PC-3 (cell line): ENCODE measurements around the gene TXN2. TPM values are rescaled to one million over a fixed set of nuclear protein-coding genes. Genes with fewer than 3 reads are reported as not detected.

Source experiments
- ATAC-seq: fragments of 200-7000 bp; cut with Tn5 transposase; 2 replicates; pipeline ENCODE4 v1.9.1; 2020; ENCODE audit warnings: mild to moderate bottlenecking, moderate library complexity
- BruUV-seq: library from RNA; stranded (reverse); fragments of 400-500 nt; replicated peaks from 2 replicates; lab custom pipeline; 2021; lab: Mats Ljungman, UMichigan
- CTCF ChIA-PET: fragments of 300-600 bp; sonication (Branson Sonifier 250); formaldehyde crosslinking; loops from one replicate; lab custom pipeline; 2022; ENCODE audit warnings: antibody characterized with exemption; lab: Charles Lee
- POLR2A ChIA-PET: fragments of 300-600 bp; sonication (Branson Sonifier 250); formaldehyde crosslinking; loops from one replicate; lab custom pipeline; 2022; ENCODE audit warnings: antibody characterized with exemption; ENCODE audit not compliant: unreplicated experiment; lab: Charles Lee
- DNase-seq: peaks from one replicate; pipeline ENCODE4 v3.0.0-alpha.2; 2015
- H2AFZ ChIP-seq: fragments of 300-600 bp; sonication (generic); 2 replicates; pipeline ENCODE4 v1.6.0; 2016; ENCODE audit warnings: antibody characterized with exemption, low read length
- H3F3A ChIP-seq: fragments of 300-600 bp; sonication (generic); one replicate; pipeline ENCODE4 v1.6.0; 2017; ENCODE audit warnings: antibody characterized with exemption, low read length, control low read depth, mild to moderate bottlenecking; ENCODE audit not compliant: unreplicated experiment
- H3K27ac ChIP-seq: fragments of 300-600 bp; sonication (generic); 2 replicates; pipeline ENCODE4 v1.5.1; 2016; ENCODE audit warnings: mild to moderate bottlenecking, low read length
- H3K27me3 ChIP-seq: fragments of 300-600 bp; sonication (generic); 2 replicates; pipeline ENCODE4 v1.6.1; 2016; ENCODE audit warnings: low read length, mixed read lengths
- H3K36me3 ChIP-seq: fragments of 300-600 bp; sonication (generic); 2 replicates; pipeline ENCODE4 v1.6.1; 2016; ENCODE audit warnings: low read depth, mixed run types, low read length, mixed read lengths
- H3K4me1 ChIP-seq: fragments of 300-600 bp; sonication (generic); 2 replicates; pipeline ENCODE4 v1.5.1; 2016; ENCODE audit warnings: low read length; ENCODE audit not compliant: insufficient read depth
- H3K4me2 ChIP-seq: fragments of 300-600 bp; sonication (generic); 2 replicates; pipeline ENCODE4 v1.6.0; 2016; ENCODE audit warnings: low read length
- H3K4me3 ChIP-seq: fragments of 300-600 bp; sonication (generic); 2 replicates; pipeline ENCODE4 v1.5.1; 2016; ENCODE audit warnings: mild to moderate bottlenecking, low read length, mixed read lengths
- H3K79me2 ChIP-seq: fragments of 300-600 bp; sonication (generic); 2 replicates; pipeline ENCODE4 v1.6.1; 2017; ENCODE audit warnings: low read length, mixed read lengths
- H3K9ac ChIP-seq: fragments of 300-600 bp; sonication (generic); 2 replicates; pipeline ENCODE4 v1.6.0; 2016; ENCODE audit warnings: mild to moderate bottlenecking, low read length
- H3K9me2 ChIP-seq: fragments of 300-600 bp; sonication (generic); replicated peaks from 2 replicates; pipeline ENCODE4 v1.6.1; 2016; ENCODE audit warnings: mixed run types, low read length, mixed read lengths
- H3K9me3 ChIP-seq: fragments of 300-600 bp; sonication (generic); 2 replicates; pipeline ENCODE4 v1.6.1; 2016; ENCODE audit warnings: low read length, mixed read lengths
- H4K20me1 ChIP-seq: fragments of 300-600 bp; sonication (generic); 2 replicates; pipeline ENCODE4 v1.6.1; 2016; ENCODE audit warnings: low read length, mixed read lengths
- CTCF ChIP-seq: fragments of 300-600 bp; sonication (generic); conservative IDR thresholded peaks from 2 replicates; pipeline ENCODE4 v1.5.1; 2017; ENCODE audit warnings: antibody characterized with exemption, low read depth, mild to moderate bottlenecking, low read length
- EZH2 ChIP-seq: fragments of 300-600 bp; sonication (generic); IDR thresholded peaks from one replicate; pipeline ENCODE4 v1.6.1; 2017; ENCODE audit warnings: antibody characterized with exemption, mild to moderate bottlenecking, low read length; ENCODE audit not compliant: unreplicated experiment
- EZH2phosphoT487 ChIP-seq: fragments of 300-600 bp; sonication (generic); IDR thresholded peaks from 2 replicates; pipeline ENCODE4 v1.6.1; 2018; ENCODE audit warnings: mild to moderate bottlenecking, antibody characterized with exemption, low read length, borderline replicate concordance
- intact Hi-C: fragments of 100-400 bp; cut with micrococcal nuclease; formaldehyde crosslinking; loops from 2 replicates; pipeline ENCODE4 v1.9.0; 2023
- total RNA-seq: library from RNA; depleted of rRNA; stranded (reverse); fragments of >200 nt; gene quantifications from 2 replicates; pipeline ENCODE4 v1.2.3, GENCODE V29; 2014

TXN2 gene
- total RNA-seq, 1 experiment from 2014 or later = 49.6 TPM

DNA sequence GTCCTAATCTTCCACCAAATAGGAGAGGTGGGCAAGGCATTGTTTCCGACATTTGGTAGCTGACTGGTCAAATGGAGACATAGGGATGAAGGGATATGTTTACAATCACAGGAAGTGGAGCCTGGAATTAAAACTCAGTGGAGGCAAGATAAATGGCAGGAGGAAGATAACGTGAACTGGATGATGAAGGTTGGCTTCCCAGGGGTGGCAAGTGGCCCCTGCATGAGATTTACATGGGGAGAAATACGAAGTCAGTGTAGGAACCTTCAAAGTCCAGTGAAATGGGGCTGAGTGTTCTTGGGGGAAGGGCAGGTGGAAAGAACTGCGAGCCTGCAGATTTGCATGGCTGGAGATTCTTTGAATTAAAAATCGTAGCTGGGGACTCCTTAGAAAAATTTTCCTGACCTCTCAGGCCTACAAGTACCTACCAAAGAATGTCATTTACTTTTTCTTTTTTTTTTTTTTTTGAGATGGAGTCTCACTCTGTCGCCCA lies 26.1 kb upstream of the TXN2 start:
- H3K27ac ChIP-seq = no peak overlapping the region
- no peaks in the 10 kb centered on the region for H3K9me3 ChIP-seq
- no peak for ATAC-seq
- no peak overlapping the region for H3K4me3 ChIP-seq
- DNase-seq = no peak
- H3K36me3 ChIP-seq = peaks cover 18% of the 10 kb centered on the region
- H3K9me2 ChIP-seq = no peaks in the 10 kb centered on the region
- H3F3A ChIP-seq = peaks cover 3% of the 10 kb centered on the region
- 0 out of 2 replicates have a peak, but pooled peaks cover 5% of the 10 kb centered on the region for H4K20me1 ChIP-seq
- intact Hi-C loops = no loop called here
- ChIA-PET CTCF (no interaction called here), POLR2A (no interaction called here)
- peak overlapping the region; percentile 61; the same call in 1 of the 2 replicates for H2AFZ ChIP-seq
- H3K9ac ChIP-seq = no peak overlapping the region
- TF ChIP-seq EZH2phosphoT487 (no peak), EZH2 (no peak), CTCF (no peak)
- no peaks in the 10 kb centered on the region for H3K27me3 ChIP-seq
- peak overlapping the region; percentile 1; the same call in 1 of the 2 replicates for H3K4me2 ChIP-seq
- peaks cover 9% of the 10 kb centered on the region; the same call in 1 of the 2 replicates for H3K4me1 ChIP-seq
- TSS peak; percentile 41 for BruUV-seq
- H3K79me2 ChIP-seq = no peaks in the 10 kb centered on the region

DNA sequence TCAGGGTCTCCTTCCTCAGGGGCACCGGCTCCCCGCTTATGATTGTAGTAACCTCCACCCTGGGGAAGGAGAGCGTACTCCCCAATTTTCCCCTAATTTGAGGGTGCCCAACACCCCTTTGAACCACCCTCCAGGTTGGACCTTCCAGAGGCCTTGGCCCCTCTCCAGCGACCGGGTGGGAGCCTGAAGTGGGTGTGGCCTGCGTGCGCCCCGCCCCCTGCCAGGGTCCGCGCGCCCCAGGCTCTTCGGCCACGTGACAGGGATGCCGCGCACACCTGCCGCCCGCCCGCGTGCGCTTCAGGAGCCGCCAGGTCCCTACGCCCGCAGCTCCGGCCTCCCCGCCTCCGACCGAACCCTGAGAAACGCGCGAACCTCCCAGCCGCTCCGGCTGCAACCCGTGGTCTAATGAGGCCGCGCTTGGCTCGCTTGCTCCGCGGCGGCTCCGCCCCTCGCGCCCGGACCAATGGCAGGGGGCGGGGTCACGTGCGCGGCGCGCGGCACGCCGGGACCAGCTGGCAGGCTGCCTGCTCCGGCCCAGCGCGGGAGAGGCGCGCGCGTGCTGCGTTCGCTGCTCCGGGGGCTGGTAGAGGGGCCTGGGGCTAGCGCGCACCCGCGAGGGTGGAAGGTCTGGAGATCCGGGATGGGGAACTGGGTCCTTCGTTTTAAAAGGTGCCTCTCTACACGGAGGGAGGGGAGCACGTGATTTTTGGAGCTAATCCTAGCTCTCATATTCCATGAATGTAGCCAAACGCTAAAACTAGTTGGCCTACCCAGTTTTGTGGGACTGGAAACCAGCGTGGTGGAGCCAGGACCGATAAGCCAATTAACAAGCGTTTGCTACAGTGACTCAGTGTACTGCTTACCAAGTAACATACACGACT lies 25.4 kb upstream of the TXN2 start, which contains the start of gene FOXRED2:
Gene FOXRED2, minus strand, starts transcription at position 404 of the 881 bp plus-strand sequence. CDS start 618 bp downstream, outside the sequence.
- TF ChIP-seq EZH2phosphoT487 = no peak
- no peak for TF ChIP-seq EZH2
- TF ChIP-seq CTCF = no peak
- H3K27me3 ChIP-seq = no peaks in the 10 kb centered on the region
- no peak within 1 kb of the TSS for H3K4me3 ChIP-seq
- ChIA-PET POLR2A (no interaction called here), CTCF (no interaction called here)
- no peak within 1 kb of the TSS for H3K27ac ChIP-seq
- ATAC-seq = peak; percentile 59
- no peaks in the 10 kb centered on the region for H3K9me2 ChIP-seq
- H4K20me1 ChIP-seq = 0 out of 2 replicates have a peak, but pooled peaks cover 5% of the 10 kb centered on the region
- DNase-seq = peak; percentile 28
- H3K9ac ChIP-seq = no peak within 1 kb of the TSS
- H3F3A ChIP-seq = peaks cover 3% of the 10 kb centered on the region
- intact Hi-C loops = no loop called here
- peak within 1 kb of the TSS; percentile 61; the same call in 1 of the 2 replicates for H2AFZ ChIP-seq
- peaks cover 9% of the 10 kb centered on the region; the same call in 1 of the 2 replicates for H3K4me1 ChIP-seq
- no peaks in the 10 kb centered on the region for H3K79me2 ChIP-seq
- H3K4me2 ChIP-seq = peak within 1 kb of the TSS; percentile 1; the same call in 1 of the 2 replicates
- BruUV-seq = no TSS peak
- peaks cover 14% of the 10 kb centered on the region for H3K36me3 ChIP-seq
- no peaks in the 10 kb centered on the region for H3K9me3 ChIP-seq
